ENCODE measurements around the gene SEMA7A.

Gene SEMA7A

GRCh38 chr15:74428970-74429780, 4.6 kb downstream of the SEMA7A start:
- peak; percentile 39 for DNase-seq

- DNase-seq = peak; percentile 78
These were observed 5.3 kb downstream of the SEMA7A start for GRCh38 chr15:74428442-74428787.

DNA sequence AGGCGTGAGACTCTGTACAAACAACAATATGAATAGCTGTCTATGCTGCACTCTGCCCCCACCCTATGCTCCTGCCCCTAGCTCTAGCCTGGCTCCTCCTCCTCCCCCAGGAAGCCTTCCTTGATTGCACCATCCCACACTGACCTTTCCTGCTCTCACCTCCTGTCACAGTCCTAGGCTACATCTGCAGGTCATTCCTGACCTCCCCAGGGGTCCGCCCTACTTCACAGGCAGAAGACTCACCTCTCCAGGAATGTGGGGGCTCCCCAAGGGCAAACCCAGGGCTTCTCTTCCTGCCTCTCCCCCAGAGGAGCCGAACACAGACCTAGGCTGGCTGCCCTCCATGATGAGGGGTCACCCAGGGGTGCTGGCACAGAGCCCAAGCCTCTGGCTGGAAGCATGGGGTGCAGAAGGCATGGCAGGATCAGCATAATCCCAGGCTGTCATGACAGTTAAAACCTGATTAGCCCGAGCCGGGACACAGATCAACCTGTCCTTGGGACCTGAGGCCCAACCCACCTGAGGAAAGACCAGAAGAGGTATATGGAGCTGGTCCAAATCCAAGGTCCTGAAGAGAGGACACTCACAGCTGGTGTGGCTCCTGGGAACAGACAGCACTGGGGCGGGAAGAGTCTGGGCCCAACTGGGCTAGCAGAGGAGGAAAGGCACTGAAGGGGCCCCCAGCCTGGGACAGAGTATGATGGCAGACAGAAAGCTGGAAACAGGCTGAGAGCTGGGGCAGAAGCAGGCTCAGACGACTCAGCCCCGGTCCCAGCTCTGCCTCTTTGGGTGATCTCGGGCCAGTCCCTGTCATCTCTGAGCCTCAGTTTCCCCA, 5.9 kb downstream of the SEMA7A start:
- no peak for DNase-seq

DNA sequence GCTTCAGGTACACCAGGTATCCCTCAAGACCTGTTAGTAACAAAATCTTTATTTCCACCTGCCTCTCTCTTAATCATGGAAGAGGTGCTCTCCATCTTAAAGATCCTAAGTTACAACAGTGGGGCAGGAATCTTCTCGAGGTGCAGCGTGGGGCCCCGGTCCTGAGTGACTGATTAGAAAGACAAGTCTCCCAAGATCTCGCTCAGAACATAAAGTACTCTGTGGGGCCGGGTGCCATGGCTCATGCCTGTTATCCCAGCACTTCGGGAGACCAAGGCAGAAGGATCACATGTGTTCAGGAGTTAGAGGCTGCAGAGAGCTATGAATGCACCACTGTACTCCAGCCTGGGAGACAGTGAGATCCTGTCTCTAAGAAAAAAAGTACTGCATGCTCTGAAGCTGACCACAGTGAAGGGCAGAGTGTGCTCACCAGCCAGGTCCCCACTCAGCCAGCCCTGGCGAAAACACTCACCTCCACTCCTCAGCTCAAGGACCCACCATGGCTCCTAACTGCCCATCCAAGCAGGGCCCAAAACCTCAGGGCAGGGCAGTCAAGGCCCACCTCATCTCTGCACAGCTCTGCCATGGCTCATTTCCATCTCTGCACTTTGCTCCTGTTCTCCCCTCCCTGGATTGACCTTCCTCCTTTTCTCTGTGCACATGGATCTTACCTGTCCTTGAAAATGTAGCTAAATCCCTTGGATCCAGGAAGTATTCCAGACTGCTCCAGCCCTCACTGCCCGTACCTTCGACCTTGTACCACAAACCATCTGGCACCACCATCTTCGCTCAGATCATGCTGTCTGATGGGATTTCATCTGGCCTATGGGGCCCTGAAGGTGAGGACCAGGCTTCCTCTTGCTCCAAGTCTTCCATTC, 7.1 kb downstream of the SEMA7A start:
- DNase-seq = no peak

DNA sequence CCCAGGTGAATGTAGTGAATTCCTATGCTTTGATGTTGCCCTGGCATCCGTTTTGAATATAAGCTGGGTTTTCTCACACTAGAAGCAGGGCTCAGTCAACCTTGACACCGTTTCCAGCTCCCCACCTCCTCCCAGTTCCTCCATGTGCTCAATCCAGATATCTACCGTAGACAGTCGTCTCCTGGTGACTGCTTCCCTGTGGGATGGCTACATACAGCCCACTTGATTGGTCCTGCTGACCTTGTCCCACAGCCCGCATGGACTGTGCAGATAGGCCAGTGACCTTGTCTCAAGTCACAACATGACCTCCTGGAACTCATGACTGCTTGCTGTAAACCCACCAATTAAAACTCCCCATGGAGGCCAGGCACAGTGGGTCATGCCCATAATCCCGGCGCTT, 8.1 kb downstream of the SEMA7A start:
- no peak for DNase-seq

DNA sequence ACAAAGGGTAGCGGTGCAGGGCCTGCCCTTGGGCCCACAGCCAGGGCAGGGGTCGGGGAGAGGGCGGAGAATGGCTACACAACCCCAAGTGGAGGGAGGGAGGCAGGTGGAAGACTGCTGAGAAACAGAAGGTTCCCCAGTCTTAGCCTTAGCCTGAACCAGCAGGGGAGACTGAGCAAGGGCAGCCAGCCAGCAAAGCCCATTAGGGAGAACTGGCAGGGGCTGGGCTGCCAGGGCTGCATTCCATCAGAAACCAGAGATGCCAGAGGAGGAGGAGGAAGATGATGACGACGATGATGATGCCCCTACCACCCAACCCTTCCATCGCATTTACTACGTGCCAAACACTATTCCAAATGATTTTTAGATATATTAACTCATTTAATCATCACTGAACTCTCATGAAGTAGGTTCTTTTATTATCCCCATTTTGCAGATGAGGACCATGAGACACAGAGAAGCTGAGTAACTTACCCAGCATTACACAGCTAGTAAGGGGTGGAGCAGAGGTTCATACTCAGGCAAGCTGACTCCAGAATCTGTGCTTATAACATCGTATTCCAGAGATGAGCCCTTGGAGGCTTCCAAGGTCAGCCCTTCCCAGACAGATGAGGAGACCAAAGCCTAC, 8.7 kb downstream of the SEMA7A start:
- DNase-seq = no peak

DNA sequence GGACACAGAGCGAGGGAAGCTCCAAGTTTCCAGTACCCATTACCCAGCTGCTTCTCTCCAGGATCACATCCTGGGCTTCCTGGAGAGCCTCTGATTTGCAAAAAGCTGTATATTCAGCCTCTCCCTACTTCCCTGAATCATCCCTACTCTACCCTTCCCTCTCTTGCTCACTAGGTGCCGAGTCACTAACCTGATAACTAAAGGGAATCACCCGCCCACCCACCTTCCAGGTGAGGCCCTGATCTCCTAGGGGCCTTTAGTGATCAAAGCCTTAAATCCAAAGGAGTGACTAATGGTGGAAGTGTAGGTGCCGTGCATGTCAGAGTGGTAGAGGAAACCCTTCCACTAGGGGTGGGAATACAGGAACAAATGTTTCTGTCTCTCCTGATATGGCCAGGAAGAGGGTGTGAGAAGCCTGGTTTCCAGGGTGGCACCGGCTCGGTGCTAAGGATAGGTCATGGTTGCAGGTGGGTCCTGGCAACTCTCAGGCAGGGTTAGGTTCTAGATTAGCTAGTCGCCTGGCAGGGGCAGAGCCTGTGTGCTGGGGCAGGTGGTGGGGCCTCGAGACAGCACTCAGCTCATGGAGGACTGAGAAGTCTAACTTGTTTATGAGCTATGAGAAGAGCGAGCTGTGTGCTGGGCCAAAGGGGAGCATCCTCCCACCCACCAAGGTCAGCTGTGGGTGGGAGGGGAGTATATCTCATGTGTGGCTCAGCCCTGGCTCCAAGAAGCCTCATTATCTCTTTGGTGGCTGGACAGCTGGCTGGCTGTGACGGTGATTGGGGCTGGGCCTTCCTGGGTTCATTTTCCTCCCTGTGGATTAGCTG, 10.1 kb downstream of the SEMA7A start:
- no peak for DNase-seq

DNA sequence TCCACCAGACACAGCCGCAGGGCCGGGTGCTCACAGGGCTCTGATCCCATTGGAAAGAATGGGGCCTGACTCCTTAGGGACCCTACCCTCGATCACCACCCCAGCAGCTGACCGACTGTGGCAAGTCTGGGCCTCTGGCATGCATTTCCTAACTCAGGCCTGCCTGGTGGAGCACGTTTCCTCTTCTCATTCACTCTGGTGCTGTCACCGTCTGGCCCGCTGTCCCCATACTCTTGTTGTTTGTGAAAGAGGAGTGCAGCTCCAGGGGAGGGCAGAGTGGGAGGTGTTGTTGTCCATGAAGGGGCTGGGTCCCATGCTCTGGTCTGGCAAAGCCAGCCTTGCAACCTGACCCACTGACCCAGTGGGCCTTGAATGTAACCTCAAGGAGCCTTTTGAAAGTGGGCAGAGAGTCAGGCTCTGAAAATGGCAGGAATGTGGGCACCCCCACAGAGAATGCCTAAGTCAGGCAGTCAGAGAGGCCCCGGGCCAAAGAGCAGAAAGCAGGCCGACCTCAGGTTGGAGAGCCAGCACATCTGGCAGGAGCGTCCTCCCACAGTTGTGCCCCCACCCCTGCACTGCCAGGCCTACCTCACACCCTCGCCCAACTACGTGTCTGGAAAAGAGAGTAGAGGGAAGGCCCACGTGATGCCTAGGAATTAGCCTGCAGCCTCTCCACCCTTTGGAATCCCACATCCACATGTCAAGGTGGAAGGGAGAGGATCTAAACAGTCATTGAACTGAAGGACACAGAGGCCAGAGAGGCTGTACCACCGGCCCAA, 10.9 kb downstream of the SEMA7A start:
- peak; percentile 56 for DNase-seq

DNA sequence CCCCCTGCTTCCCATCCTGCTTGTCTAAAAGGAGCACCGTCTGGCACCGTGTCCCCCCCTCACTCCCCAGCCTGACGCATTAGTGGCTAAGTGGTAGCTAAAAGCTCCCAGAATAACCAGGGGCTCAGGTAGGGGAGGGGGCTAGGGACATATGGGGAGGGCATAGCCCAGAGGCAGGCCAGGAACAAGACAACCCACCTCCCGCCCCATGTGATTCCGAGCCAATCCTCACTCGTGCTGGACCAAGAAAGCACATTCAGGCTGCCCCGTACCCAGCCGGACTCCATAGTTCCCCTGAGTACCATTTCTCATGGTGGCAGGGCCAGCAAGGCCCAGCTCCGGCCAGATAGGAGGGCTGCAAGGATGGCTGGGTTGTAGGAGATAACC, 11.5 kb downstream of the SEMA7A start:
- no peak for DNase-seq

GRCh38 chr15:74421302-74422245, 12.2 kb downstream of the SEMA7A start:
- DNase-seq = no peak

DNA sequence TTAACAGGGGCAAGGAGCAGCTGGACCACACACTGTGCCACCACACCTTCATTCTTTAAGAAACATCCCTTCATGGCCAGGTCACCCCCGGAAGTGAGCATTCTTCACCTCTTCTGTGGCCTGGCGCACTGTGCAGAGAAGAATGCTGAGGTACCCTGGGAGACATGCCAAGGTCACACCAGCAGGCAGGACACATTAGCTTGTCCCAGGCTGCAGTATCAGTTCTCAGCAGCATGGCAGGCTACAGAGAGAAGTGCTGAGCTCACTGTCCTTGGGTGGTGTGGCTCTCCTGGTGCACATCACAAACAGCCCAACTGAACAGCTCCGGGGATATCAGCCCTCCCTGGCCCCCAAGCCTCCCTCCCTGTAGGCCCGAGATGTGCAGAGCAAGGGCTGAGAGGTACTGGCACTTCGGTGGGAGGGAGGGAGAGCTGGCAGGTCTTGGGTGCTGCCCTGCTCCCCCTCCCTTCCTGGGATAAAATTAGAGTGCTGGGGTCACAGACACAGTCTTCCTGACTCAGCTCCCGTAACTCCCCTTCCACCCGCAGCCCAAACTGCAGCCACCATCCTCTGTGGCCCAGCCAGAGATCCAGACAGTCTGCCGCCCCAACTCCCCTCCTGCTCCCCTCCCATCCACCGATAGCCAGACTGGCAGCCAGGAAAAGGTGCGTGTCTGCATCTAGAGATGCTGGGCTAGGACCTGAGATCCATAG, 13.4 kb downstream of the SEMA7A start:
- DNase-seq = no peak

- no peak for DNase-seq
These were observed 14.3 kb downstream of the SEMA7A start for GRCh38 chr15:74419432-74419831.

- DNase-seq = no peak
These were observed 15.0 kb downstream of the SEMA7A start for GRCh38 chr15:74418575-74419338.

GRCh38 chr15:74417670-74418069, 16.1 kb downstream of the SEMA7A start:
- DNase-seq = no peak

GRCh38 chr15:74417225-74417624, 16.5 kb downstream of the SEMA7A start:
- DNase-seq = no peak

DNA sequence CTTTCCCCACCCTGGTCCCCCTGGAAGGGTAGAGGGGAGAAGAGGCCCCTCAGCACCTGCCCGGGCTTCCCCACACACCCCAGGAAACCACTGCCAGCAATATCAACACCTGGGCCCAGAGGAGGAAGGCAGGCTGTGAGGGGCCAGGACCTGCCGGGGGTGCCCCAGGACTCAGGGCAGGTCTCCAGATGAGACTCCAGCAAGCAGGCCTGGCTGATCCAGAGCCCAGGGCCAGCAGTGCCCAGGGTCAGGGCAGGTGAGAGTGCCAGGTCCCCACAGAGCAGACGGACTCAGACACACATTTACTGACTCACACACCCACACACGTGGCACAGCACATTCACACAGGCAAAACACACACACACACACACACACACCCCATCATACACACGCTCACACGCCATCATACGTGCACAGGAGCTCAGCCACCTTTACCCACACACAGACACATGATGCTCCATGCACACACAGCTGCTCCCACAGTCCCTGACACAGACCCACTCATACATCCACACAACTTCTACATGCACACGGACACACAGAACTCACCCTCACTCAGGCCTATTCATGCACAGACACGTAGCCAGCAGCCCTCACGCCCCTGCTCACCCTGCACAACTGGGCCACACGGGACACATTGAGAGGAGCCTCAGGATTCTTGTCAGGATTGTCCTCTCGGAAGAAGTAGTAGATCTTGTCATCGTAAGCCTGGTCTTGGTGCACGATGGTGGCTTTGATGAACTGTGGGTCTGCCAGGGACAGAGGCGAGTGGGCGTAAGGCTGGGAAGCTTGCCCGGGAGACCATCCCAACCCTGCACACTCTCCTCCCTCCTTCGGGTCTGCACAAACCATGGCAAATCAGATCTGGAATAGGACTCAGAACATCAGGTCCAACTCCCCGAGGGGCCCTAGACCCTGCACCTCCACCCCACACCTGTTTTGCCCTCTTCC, 17.5 kb downstream of the SEMA7A start:
- DNase-seq = no peak
